ENCODE results near the gene SLC38A1.

DNA sequence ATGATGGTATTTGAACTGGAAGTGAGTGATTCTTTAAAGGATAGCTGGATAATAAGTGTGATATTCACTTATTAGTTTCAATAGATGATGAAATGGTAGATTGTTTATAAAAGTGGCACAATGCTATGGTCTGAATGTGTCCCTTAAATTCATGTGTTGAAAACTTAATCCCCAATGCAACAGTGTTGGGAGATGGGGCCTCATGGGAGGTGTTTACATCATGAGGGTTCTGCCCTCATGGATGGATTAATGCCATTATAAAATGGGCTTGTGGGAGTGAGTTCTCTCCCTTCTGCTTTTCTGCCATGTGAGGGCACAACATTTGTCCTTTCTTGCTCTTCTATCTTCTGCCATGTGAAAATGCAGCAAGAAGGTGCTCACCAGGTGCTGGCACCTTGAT is 134.0 kb downstream of the SLC38A1 start:
- TF ChIP-seq CTCF (IDR thresholded peaks at IDR 0.05; ENCODE audit: low read depth, low read length) (no peak), POLR2A (IDR thresholded peaks at IDR 0.05; ENCODE audit: extremely low read depth, insufficient read length) (no peak), MAX (IDR thresholded peaks at IDR 0.05; ENCODE audit: low read depth, low read length) (no peak), MYC (IDR thresholded peaks at IDR 0.05; ENCODE audit: low read depth, low read length) (no peak)

Data from NB4 (cell line).